CD4-positive, alpha-beta memory T cell (primary cell): ENCODE results near the gene ITGB2. TPM values are rescaled to one million over a fixed set of nuclear protein-coding genes. Genes with fewer than 3 reads are reported as not detected.

Source experiments
- CTCF ChIA-PET: fragments of 350-600 bp; sonication (Branson Sonifier 250); formaldehyde crosslinking; loops from one replicate; lab custom pipeline; 2021; ENCODE audit warnings: inconsistent platforms; ENCODE audit not compliant: partially characterized antibody; lab: Charles Lee
- POLR2A ChIA-PET: fragments of 350-600 bp; sonication (Branson Sonifier 250); formaldehyde crosslinking; loops from one replicate; lab custom pipeline; 2021; ENCODE audit not compliant: partially characterized antibody; lab: Charles Lee
- DNase-seq, 5 donors: peaks; one replicate each; pipeline versions ENCODE4 v3.0.0 to v3.0.0-alpha.2; 2020 to 2022; ENCODE audit warnings: mixed read lengths in 1 of 5
- H3K27ac ChIP-seq: one replicate; pipeline ENCODE4 v1.7.0; 2013; ENCODE audit warnings: low read depth, low read length
- H3K27me3 ChIP-seq: 2 replicates; pipeline ENCODE4 v1.7.0; 2013; ENCODE audit warnings: mild to moderate bottlenecking, low read length, moderate library complexity; ENCODE audit not compliant: insufficient read depth
- H3K36me3 ChIP-seq: 2 replicates; pipeline ENCODE4 v1.7.0; 2013; ENCODE audit warnings: mild to moderate bottlenecking, low read length, moderate library complexity; ENCODE audit not compliant: insufficient read depth
- H3K4me1 ChIP-seq: 2 replicates; pipeline ENCODE4 v1.7.0; 2013; ENCODE audit warnings: mild to moderate bottlenecking, low read length, moderate library complexity; ENCODE audit not compliant: insufficient read depth
- H3K4me3 ChIP-seq, 2 donors: one replicate each; pipeline ENCODE4 v1.7.0; 2013; ENCODE audit warnings: low read length in 2 of 2, mild to moderate bottlenecking in 1 of 2
- H3K9me3 ChIP-seq, 2 donors: one replicate each; pipeline ENCODE4 v1.7.0; 2013; ENCODE audit warnings: low read length in 2 of 2, control low read depth in 1 of 2; ENCODE audit not compliant: control insufficient read depth in 1 of 2
- H3K27ac Mint-ChIP-seq, 7 donors: one replicate each; pipeline ENCODE4 v1.8.0; 2020 to 2021; ENCODE audit warnings: mixed read lengths in 7 of 7, mild to moderate bottlenecking in 6 of 7, inconsistent platforms in 3 of 7, moderate library complexity in 3 of 7
- H3K27me3 Mint-ChIP-seq, 2 donors: one replicate each; pipeline ENCODE4 v1.8.0; 2020 to 2021; ENCODE audit warnings: mixed read lengths in 2 of 2
- H3K36me3 Mint-ChIP-seq, 2 donors: one replicate each; pipeline ENCODE4 v1.8.0; 2020 to 2021; ENCODE audit warnings: mixed read lengths in 2 of 2, inconsistent platforms in 1 of 2, mild to moderate bottlenecking in 1 of 2
- H3K4me1 Mint-ChIP-seq, 4 donors: one replicate each; pipeline ENCODE4 v1.8.0; 2020 to 2021; ENCODE audit warnings: mixed read lengths in 4 of 4, mild to moderate bottlenecking in 1 of 4
- H3K4me3 Mint-ChIP-seq, 8 donors: one replicate each; pipeline ENCODE4 v1.8.0; 2020 to 2021; ENCODE audit warnings: mixed read lengths in 8 of 8, mild to moderate bottlenecking in 7 of 8, moderate library complexity in 6 of 8, inconsistent platforms in 3 of 8
- H3K9me3 Mint-ChIP-seq, 8 donors: one replicate each; pipeline ENCODE4 v1.8.0; 2020 to 2021; ENCODE audit warnings: mixed read lengths in 8 of 8, mild to moderate bottlenecking in 5 of 8, inconsistent platforms in 3 of 8, moderate library complexity in 1 of 8
- intact Hi-C: fragments of 100-400 bp; cut with micrococcal nuclease; formaldehyde crosslinking; loops from one replicate; pipeline ENCODE4 v1.15.1; 2023
- polyA plus RNA-seq, 2 donors: library from polyadenylated mRNA; unstranded; fragments of 300-500 nt; fragmentation: Illumina TruSeq; gene quantifications; one replicate each; pipeline ENCODE4 v1.2.3, GENCODE V29; 2021
- total RNA-seq, 2 experiments: library from RNA; stranded (reverse); gene quantifications; one replicate each; pipeline ENCODE4 v1.2.3, GENCODE V29; 2021

ITGB2 gene
- total and polyA plus RNA-seq, 4 experiments from 2014 or later: 278 to 575 (median 414) TPM

GRCh38 chr21:44892095-44892494 lies 28.6 kb downstream of the ITGB2 start:
- CTCF ChIA-PET: interaction anchor here (0.7 to 11.7 kb wide), 20 partner anchors 8 to 806 kb away, joined by 3 to 253 read pairs (median 4); partner anchors contain the start of genes SLX9 and UBE2G2
- no peaks in the 10 kb centered on the region for H3K9me3 ChIP-seq
- Mint-ChIP-seq H3K4me3 (no peak overlapping the region), H3K27ac (peak overlapping the region in 3 of 7 donors; percentile 35 to 85 (median 76)), H3K4me1 (peaks cover 9 to 29% (median 14%) of the 10 kb centered on the region in 4 donors), H3K36me3 (peaks cover 0 to 43% of the 10 kb centered on the region in 2 donors), H3K27me3 (no peaks in the 10 kb centered on the region), H3K9me3 (no peaks in the 10 kb centered on the region)
- intact Hi-C loops: loop anchor here (1.0 kb wide), 5 partner anchors 18 to 91 kb away; partner anchors contain the start of gene UBE2G2
- DNase-seq: no peak
- H3K4me3 ChIP-seq: no peak overlapping the region
- no peaks in the 10 kb centered on the region for H3K27me3 ChIP-seq
- peaks cover 57% of the 10 kb centered on the region for H3K36me3 ChIP-seq
- H3K27ac ChIP-seq: no peak overlapping the region
- POLR2A ChIA-PET: interaction anchor here (1.2 to 13.8 kb wide), 5 partner anchors 17 to 38 kb away, joined by 3 to 267 read pairs (median 9); partner anchors contain the start of gene PTTG1IP
- peaks cover 16% of the 10 kb centered on the region for H3K4me1 ChIP-seq

DNA sequence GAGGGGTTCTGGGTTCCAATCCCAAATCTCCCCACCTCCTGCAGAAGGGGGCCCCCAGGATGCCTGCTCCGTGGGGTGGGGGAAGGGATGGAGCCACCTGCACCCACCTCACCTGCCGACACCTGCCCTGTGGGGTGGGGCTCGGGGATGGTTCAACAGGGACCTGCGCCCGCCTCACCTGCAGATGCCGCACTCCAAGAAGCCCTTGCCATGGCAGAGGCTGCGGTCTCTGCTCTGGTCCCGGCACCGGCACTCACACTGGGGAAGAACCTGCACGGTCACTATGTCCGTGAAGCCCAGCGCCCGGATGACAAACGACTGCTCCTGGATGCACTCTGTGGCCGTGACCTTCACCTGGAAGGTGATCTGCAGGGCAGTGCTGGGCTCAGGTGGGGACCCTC lies 29.1 kb downstream of the ITGB2 start:
- Histone ChIP-seq H3K27me3 (no peaks in the 10 kb centered on the region), H3K4me1 (peaks cover 16% of the 10 kb centered on the region), H3K27ac (no peak overlapping the region), H3K9me3 (no peaks in the 10 kb centered on the region), H3K36me3 (peaks cover 62% of the 10 kb centered on the region), H3K4me3 (no peak overlapping the region)
- H3K9me3 Mint-ChIP-seq: no peaks in the 10 kb centered on the region
- H3K27ac Mint-ChIP-seq: peak overlapping the region in 1 of 7 donors; percentile 35
- H3K4me1 Mint-ChIP-seq: peaks cover 9 to 29% (median 14%) of the 10 kb centered on the region in 4 donors
- ChIA-PET CTCF (interaction anchor here (0.8 to 11.7 kb wide), 9 partner anchors 16 to 192 kb away, joined by 3 to 253 read pairs (median 5); partner anchors contain the start of gene SLX9), POLR2A (interaction anchor here (1.2 to 13.8 kb wide), 4 partner anchors 16 to 38 kb away, joined by 3 to 267 read pairs (median 6); partner anchors contain the start of gene PTTG1IP)
- no peak overlapping the region for H3K4me3 Mint-ChIP-seq
- H3K27me3 Mint-ChIP-seq: no peaks in the 10 kb centered on the region
- intact Hi-C loops: loop anchor here (1.0 kb wide), 5 partner anchors 17 to 90 kb away; partner anchors contain the start of gene UBE2G2
- H3K36me3 Mint-ChIP-seq: peaks cover 0 to 47% of the 10 kb centered on the region in 2 donors
- DNase-seq: no peak

DNA sequence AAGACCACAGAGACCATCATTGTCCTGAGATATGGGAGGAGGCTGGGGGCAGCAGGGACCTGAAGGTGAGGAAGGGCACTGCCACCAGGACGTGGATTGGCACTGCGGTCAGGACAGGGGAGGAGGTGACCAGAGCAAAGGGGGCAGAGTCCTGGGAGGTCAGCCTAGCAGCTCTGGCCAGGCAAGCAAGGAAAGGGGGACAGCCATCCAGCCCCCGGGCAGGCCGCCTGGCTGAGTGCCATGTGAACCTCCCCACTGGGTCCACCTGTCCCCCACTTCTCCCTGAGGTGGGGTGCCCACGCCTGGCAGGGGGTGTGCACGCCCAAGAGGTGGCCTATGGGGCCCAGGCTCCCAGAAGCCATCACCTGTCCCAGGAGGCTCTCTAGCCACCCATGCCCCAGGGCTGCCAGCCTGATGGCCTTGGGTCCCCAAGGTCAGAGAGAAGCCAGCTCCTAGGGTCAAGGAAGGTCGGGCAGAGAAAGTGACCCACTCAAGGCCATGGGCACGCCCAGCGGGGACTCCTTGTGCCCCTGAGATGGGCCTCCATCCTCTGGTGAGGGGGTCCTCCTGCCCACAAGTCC lies 29.6 kb downstream of the ITGB2 start:
- H3K27me3 ChIP-seq: no peaks in the 10 kb centered on the region
- no peak overlapping the region for H3K4me3 Mint-ChIP-seq
- no peaks in the 10 kb centered on the region for H3K27me3 Mint-ChIP-seq
- peaks cover 9 to 29% (median 14%) of the 10 kb centered on the region in 4 donors for H3K4me1 Mint-ChIP-seq
- H3K36me3 ChIP-seq: peaks cover 68% of the 10 kb centered on the region
- DNase-seq: no peak
- H3K27ac ChIP-seq: no peak overlapping the region
- H3K36me3 Mint-ChIP-seq: peaks cover 3 to 46% of the 10 kb centered on the region in 2 donors
- intact Hi-C loops: no loop called here
- H3K27ac Mint-ChIP-seq: peak overlapping the region in 3 of 7 donors; percentile 21 to 68 (median 68)
- POLR2A ChIA-PET: interaction anchor here (1.0 to 13.8 kb wide), 5 partner anchors 17 to 39 kb away, joined by 3 to 267 read pairs (median 3); partner anchors contain the start of gene PTTG1IP
- H3K4me3 ChIP-seq: no peak overlapping the region
- peaks cover 16% of the 10 kb centered on the region for H3K4me1 ChIP-seq
- H3K9me3 Mint-ChIP-seq: no peaks in the 10 kb centered on the region
- H3K9me3 ChIP-seq: no peaks in the 10 kb centered on the region
- CTCF ChIA-PET: interaction anchor here (5.3 to 11.7 kb wide), 2 partner anchors 20 to 39 kb away, joined by 26 to 253 read pairs; no protein-coding TSS in a partner anchor

- Histone ChIP-seq H3K9me3 (no peaks in the 10 kb centered on the region), H3K27me3 (no peaks in the 10 kb centered on the region), H3K4me3 (no peak overlapping the region), H3K36me3 (peaks cover 70% of the 10 kb centered on the region), H3K4me1 (peaks cover 16% of the 10 kb centered on the region), H3K27ac (no peak overlapping the region)
- H3K27me3 Mint-ChIP-seq: no peaks in the 10 kb centered on the region
- ChIA-PET POLR2A (interaction anchor here (1.0 to 13.8 kb wide), 7 partner anchors 16 to 50 kb away, joined by 3 to 267 read pairs (median 3); partner anchors contain the start of gene PTTG1IP), CTCF (interaction anchor here (11.7 kb wide), 1 partner anchor 40 kb away, joined by 253 read pairs; no protein-coding TSS in a partner anchor)
- H3K4me1 Mint-ChIP-seq: peaks cover 9 to 29% (median 14%) of the 10 kb centered on the region in 4 donors
- intact Hi-C loops: no loop called here
- peaks cover 5 to 49% of the 10 kb centered on the region in 2 donors for H3K36me3 Mint-ChIP-seq
- DNase-seq: no peak
- H3K27ac Mint-ChIP-seq: peak overlapping the region in 3 of 7 donors; percentile 21 to 68 (median 68)
- H3K9me3 Mint-ChIP-seq: no peaks in the 10 kb centered on the region
- H3K4me3 Mint-ChIP-seq: no peak overlapping the region
Measured at GRCh38 chr21:44890338-44890931, 30.3 kb downstream of the ITGB2 start.

DNA sequence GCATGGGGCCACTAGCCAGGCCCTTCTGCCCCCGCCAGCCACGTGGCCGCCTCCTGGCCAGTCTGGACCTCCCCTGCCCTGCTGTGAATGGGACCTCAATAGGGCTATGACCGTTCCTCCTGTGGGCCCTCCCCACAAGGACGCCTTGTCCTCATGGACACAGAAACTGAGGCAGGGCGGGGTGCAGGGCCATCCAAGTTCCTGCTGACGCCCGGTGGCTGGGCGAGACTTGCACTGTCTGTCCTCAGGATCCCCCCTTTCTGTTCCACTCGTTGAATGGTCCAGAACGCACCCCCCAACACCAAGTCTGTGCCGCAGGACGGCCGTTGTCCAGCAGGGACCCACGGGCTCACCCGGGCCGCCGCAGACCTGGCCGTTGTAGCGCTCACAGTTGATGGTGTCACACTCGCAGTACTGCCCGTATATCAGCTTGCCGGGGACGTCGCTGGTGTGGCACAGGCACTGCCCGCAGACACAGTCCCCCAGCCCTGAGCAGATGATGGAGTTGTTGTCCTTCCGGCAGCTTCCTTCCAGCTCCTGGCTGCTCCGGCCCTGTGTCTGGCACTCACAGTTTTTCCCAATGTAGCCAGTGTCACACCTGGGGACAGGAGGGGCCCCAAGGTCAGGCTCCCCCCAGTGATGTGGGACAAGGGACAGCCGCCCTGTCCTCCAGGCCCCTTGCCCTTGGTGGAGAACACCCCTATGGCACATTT lies 30.9 kb downstream of the ITGB2 start:
- intact Hi-C loops: no loop called here
- H3K27ac ChIP-seq: no peak overlapping the region
- no peaks in the 10 kb centered on the region for H3K9me3 ChIP-seq
- peaks cover 5 to 46% of the 10 kb centered on the region in 2 donors for H3K36me3 Mint-ChIP-seq
- peaks cover 9 to 29% (median 14%) of the 10 kb centered on the region in 4 donors for H3K4me1 Mint-ChIP-seq
- no peaks in the 10 kb centered on the region for H3K27me3 ChIP-seq
- no peak overlapping the region for H3K4me3 ChIP-seq
- DNase-seq: no peak
- H3K4me1 ChIP-seq: peaks cover 16% of the 10 kb centered on the region
- H3K36me3 ChIP-seq: peaks cover 67% of the 10 kb centered on the region
- no peak overlapping the region for H3K4me3 Mint-ChIP-seq
- H3K27ac Mint-ChIP-seq: no peak overlapping the region
- ChIA-PET POLR2A (interaction anchor here (1.1 to 13.8 kb wide), 6 partner anchors 8 to 51 kb away, joined by 3 to 267 read pairs (median 4); partner anchors contain the start of gene PTTG1IP), CTCF (interaction anchor here (1.2 to 11.7 kb wide), 2 partner anchors 13 to 40 kb away, joined by 4 to 253 read pairs; no protein-coding TSS in a partner anchor)
- no peaks in the 10 kb centered on the region for H3K9me3 Mint-ChIP-seq
- H3K27me3 Mint-ChIP-seq: no peaks in the 10 kb centered on the region

DNA sequence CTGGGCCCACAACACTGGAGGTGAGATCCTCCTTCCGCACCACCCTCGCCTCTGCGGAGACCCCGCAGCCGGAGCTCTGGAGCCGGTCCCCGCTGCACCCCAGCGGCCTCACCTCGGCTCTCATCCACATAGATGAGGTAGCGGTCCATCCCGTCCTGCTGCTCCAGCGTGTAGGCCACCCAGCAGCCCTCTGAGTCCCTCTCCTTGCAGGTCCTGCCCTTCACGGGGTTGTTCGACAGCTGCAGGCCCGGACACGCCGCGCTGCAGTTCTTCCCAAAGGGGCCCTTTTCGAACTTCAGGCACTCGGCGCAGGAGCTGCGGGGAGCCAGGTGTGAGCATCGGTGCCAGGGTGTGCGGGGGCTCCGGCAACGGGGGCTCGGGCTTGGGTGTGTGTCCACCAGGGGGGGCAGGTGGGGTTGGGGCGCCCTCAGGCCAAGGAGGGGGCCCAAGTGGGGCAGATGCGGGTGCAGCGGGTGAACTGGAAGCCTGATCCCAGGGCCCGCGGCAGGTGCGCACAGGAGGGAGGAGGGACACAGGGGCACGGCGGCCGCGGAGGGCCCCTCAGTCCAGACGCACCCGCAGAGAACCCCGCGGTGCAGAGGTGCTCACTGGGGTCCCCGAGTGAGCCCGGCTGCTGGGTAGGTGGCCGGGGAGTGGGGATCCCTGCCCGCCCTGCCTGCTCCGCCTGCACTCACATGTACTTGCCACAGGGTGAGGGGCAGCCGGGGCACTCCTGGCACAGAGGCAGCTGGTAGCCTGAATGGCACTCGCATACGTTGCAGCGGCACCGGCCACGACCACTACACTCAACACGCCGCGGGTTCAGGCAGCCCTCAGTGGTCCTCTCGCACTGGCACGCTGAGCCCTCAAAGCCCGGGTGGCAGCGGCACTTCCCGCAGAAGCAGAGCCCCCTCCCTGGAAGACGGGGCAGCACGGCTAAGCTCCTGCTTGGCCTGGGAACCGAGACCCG lies 31.8 kb downstream of the ITGB2 start:
- peaks cover 5 to 41% of the 10 kb centered on the region in 2 donors for H3K36me3 Mint-ChIP-seq

More for the DNA sequence above, 31.8 kb downstream of the ITGB2 start:
- no peaks in the 10 kb centered on the region for H3K9me3 Mint-ChIP-seq
- H3K4me1 Mint-ChIP-seq: peaks cover 8 to 24% (median 13%) of the 10 kb centered on the region in 4 donors
- H3K27me3 ChIP-seq: no peaks in the 10 kb centered on the region
- H3K9me3 ChIP-seq: no peaks in the 10 kb centered on the region
- no peak overlapping the region for H3K27ac Mint-ChIP-seq
- ChIA-PET POLR2A (interaction anchor here (1.3 to 13.8 kb wide), 3 partner anchors 9 to 41 kb away, joined by 5 to 267 read pairs (median 5); no protein-coding TSS in a partner anchor), CTCF (interaction anchor here (1.2 kb wide), 1 partner anchor 12 kb away, joined by 4 read pairs; no protein-coding TSS in a partner anchor)
- no peak overlapping the region for H3K27ac ChIP-seq
- no peak overlapping the region for H3K4me3 Mint-ChIP-seq
- H3K4me1 ChIP-seq: peaks cover 16% of the 10 kb centered on the region
- H3K27me3 Mint-ChIP-seq: no peaks in the 10 kb centered on the region
- intact Hi-C loops: no loop called here
- H3K36me3 ChIP-seq: peaks cover 58% of the 10 kb centered on the region
- no peak overlapping the region for H3K4me3 ChIP-seq
- no peak for DNase-seq
